Fibroblast of upper back skin (primary cell): ENCODE data around the gene TLL2.

Experiments used
- DNase-seq: peaks from one replicate; pipeline ENCODE4 v3.0.0-alpha.2; 2013

The TLL2 gene

DNA sequence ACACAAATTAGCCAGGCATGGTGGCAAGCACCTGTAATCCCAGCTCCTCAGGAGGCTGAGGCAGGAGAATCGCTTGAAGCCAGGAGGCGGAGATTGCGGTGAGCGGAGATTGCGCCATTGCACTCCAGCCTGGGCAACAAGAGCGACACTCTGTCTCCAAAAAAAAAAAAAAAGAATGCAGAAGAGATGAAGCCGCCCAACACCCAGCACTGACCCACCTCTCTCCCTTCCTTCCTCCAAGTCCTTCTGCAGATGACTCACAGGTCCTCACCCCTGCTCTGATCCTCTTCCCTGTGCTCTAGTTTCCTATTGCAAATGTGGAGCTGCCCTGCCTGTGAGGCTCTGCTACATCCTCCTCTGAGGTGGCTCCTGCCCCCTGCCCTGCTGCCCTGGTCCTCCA, 132.9 kb downstream of the TLL2 start:
- DNase-seq, result peak; percentile 25

DNA sequence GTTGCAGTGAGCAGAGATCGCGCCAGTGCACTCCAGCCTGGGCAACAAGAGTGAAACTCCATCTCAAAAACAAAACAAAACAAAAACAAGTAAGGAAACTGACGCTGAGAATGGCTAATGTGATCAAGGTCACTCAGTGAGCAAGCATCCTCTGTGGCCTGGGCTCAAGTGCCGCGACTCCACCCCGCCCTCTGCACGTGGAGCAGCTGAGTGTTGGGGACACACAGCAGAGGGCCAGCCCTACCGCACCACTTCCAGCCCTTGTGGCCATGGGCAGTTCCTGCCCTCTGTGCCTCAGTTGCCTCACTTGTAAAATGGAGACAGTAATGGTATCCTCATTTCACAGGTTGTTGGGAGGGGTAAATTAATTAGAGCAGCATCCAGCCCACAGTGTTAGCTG, 134.0 kb downstream of the TLL2 start:
- DNase-seq, result no peak

DNA sequence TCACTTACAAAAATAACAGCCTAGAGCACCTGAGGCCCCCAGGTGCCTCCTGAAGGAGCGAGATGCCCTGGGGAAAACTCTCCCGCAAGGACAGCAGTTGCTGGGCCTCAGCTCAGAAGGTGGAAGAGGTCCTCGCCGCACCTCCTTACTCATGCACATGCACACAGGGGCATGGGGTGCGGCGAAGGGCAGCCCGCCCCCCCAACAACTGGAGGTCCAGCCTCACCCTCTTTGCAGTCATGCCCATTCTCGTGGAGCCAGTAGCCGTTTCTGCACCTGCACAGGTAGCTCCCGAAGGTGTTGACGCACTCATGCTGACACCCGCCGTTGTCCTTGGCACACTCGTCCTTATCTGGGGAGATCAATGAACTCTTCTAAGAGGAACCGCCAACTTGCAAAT, 135.0 kb downstream of the TLL2 start:
- DNase-seq, result no peak

DNA sequence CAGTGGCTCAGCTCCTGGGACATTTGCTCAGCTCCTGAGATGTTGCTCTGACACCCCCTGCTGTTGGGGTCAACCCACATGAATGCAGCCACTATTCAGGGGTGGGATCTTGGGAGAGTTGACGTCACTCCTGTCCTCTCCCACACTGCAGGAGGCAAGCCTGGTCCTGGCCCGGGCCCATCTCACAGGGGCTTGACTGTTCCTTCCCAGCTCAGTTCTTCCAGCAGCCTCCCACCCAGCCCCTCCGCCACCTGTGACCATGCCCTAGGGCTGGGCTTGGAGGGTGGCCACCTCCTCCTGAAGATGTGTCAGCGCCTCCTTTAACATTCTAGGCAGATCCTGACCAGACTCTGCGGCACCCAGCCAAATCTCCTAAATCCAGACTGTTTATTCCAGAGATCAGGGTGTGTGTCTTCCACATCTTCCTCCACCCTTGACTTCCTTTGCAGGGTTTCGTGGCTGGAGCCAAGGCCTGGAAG, 135.9 kb downstream of the TLL2 start:
- peak; percentile 63 for DNase-seq

DNA sequence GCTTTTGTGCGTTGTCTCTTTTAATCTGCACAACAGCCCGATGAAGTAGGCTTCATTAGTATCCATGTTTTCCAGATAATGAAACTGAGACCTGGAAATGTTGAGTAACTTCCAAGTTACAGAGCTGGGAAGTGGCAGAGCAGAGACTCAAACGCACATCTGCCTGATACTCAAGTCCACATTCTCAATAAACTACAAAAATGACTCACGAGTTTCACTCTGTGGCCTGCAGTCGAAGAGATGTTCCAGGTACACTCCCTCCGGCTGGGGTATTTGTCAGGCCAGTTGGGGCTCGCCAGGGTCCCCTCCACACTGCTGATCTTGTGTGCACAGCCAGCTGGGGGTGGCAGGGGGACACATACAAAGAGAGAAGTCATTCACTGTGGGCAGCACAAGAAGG, 137.2 kb downstream of the TLL2 start:
- DNase-seq, result no peak

DNA sequence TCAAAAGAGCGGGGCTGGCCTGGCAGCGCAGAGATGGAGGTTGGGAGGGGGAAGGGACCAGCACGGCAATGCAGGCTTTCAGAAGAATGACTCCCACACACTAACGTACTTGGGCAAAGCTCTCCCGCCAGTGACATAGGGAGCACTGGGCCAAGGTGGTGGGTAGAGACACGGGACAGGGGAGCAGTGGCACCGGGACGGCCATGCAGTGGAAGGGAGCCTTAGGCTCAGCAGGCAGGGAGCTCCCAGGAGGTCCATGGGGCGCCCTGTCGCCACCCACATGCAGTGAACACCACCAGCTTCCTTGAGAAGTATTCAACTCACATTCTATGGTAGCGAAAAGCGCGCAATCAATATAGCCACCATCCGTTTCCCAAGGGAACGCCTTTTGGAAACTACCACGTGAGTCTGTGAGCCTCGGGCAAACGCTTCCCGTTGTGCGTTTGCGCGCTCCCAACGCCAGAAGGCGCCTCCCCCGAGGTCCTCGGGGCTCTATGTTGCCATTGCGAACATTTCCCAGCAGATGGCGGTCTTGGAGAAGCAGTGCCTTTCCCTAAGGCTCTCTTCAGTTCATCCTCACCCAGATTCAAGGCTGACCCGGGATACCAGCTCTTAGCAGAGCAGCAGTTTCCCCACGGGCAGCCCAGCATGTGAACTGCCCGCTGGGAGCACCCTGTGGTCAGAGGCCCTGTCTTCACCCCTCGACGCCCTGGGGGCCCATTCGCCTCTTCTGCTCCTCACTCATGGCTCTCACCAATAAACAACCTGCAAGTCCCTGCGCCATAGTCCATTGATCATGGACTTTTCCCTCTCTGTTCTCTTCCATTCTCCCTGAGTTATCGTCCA, 138.5 kb downstream of the TLL2 start:
- peak; percentile 88 for DNase-seq

DNA sequence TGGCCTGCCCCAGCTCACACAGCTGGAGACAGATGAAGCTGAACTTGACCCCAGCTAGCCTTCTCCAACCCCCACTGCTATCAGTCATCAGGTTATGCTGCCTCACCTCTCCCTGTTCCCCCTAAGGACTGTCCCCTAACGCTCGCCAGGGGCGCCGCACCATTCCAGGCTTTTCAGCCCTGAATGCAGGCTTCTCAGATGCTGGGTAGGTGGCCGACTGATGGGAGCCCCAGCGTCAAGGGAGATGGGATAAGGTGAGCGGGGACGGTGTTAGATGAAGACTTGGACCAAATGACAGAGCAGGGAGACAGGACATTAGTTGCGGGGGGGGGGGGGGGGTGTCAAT, 139.1 kb downstream of the TLL2 start:
- DNase-seq, result no peak

DNA sequence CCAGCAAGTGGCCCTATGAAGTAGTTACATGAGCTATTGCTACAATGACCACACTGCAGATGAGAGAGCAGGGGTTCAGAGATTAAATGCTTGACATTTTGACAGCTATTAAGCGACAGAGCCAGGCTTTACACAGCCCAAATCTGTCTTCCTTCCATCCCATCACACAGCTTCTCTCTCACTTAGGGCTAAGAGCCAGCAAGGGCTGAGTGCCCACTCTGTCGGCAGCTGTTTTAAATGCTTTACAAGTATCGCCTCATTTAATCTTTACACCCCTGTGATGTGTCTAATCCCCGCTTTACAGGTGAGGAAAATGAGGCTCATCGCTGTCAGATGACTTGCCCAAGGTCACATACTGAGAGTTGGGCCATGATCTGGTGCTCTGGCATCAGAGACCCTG, 139.7 kb downstream of the TLL2 start:
- DNase-seq, result no peak

DNA sequence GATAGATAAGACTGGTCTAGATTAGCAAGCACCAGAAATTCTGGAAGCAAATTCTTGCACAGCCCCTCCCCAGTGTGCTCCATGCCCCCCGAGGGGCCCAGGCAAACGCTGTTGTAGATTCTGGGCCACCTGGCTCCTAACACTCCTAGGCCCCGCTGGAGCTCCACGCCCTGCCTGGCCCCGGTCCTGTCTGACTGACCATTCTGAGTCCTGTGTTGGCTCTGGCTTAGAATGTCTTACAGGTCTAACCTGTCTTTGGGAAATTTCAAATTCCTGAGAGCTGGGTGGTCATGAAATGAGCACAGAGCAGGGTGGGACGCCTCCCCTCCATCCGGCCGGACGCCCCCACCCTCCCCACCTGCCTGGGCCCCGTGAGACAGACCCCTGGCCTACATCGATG, 142.4 kb downstream of the TLL2 start:
- no peak for DNase-seq

DNA sequence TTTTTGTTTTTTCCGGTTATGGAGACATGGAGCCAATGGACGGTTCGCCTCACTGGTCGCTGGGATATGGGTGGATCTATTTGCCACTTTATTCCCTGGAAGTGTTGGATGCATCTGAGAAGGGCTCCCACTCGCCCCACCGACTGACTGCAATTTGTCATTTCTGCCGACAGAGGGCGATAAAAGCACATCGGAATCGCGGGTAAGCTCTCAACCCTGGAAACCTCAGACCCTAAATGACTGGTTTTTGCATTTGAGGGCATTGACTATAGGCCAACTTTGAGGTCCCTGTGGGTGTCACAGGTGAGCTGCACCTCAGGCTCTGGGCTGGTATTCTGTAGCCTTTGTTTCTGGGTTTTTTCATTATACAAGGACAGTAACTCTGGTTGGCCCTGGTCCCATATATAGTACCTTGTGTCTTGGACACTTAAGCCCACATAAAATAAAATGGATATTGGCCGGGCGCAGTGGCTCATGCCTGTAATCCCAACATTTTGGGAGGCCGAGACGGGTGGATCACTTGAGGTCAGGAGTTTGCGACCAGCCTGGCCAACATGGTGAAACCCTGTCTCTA, 143.1 kb downstream of the TLL2 start:
- DNase-seq, result peak; percentile 55

DNA sequence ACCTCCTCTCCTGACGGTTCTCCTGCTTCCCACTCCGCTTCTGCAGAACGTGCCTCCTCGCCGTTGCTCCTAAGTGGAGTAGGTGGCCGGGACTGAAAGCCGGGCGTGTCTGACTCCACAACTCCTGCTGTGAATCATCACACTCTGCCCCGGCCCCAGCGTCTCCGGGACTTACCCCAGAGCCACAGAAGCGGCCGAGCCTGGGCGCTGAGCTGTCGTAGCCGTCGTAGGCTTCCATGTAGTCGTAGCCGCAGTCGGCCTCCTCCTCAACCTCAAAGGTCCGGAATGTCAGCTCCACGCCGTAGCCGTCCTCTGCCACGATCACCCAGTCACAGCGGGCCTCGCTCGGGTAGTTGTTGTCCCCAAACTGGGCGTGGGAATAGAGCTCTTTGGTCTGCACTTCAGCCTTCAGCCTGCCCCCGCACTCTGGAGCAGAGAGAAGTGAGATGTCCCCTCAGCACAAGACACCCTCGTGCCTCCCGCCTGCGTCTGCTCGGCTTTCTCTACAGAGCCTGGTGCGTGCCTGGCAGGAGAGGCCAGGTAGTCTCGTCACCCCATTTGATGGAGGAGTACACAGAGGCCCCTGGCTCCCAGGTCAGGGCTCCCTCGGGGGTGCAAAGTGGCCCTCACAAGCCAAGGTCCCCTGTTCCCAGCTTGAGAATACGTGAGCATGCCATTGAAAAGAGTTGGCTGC, 143.7 kb downstream of the TLL2 start:
- DNase-seq, result no peak

DNA sequence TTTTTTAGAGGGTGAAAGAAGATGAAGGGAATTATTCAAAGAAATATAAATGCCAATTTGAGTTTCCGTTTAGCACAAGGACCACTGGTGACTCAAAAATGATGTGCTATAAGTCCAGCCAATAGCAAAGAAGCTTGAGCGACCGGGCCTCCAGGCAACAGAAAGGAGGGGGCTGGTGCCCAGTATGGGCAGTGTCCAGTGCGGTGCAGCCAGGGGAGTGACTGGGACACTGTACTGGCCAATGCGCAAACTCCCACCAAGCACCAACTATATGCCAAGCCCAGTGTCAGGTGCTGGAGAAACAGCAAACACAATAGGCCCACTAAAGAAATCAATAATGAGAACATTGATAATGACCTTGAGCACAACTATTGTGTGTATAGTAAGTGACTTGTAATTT, 144.8 kb downstream of the TLL2 start:
- no peak for DNase-seq

DNA sequence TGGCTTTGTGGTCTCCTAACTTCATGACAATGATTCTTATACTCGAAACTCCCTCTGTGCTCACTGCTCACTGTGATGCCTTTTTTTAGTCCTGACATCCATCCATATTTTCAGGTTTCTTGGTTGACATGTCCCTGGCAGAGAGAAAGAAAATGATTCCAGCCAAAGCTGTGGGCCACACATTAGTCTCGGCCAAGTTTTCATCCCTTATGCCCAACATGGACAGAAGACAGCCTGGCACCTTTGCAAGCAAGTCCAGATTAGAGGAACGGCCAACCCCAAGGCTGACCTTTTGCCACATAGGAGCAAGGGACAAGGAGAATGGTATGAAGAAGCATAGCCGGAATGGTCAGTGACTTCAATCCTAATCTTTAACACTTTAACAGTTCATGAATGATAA, 146.3 kb downstream of the TLL2 start:
- no peak for DNase-seq

DNA sequence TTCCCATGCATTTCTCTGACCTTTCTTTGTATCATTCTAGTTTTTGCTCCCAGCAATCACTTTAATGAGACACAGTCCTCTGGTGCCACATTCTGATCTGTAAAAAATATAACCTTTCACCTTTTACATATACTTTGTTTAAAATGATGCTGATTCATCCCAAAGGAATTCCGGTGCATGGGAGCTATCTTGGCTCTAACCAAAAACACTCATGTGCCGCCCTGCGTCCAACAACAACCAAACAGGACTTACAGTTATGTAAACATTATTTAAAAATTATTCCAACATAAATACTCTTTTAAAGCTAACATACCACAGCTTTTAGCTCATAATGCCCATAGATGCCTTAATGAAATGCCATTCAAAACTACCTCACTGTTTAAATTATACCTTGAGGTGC, 147.2 kb downstream of the TLL2 start:
- DNase-seq, result peak; percentile 18

DNA sequence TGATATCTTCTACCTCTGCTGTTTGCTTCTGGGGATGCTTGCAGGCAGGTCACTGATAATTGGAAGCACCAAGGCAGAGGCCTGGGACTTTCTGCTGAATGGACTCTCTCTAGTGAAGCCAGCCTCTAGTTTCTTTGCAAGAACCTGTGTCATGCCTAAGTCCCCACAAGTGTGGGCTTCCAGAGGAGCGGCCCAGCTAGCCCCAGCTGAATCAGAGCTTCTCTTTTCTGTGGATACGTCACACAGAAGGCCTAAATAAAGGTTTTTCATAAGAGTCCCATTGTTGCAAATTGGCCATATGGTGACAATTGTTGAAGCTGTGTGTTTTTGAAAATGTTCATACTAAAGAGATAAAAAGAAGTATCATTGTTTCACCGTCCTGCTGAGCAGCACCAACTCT, 148.2 kb downstream of the TLL2 start:
- no peak for DNase-seq

DNA sequence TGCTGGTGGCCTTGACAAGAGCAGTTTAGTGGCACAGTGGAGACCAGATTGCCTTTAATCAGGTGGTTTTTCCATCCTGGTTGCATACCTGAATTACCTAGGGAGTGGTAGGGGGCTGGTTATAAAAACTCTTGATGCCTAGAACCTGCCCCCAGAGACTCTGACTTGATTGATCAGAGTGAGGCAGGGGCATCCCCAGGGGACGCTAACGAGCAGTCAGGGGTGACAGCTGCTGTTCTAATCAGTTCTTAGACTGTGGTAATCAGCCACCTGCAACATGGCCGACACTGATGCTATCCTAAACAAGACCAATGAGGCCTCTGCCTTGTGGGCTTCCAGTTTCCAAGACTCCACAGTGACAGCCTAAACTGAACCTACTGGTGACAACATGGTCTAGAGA, 153.0 kb downstream of the TLL2 start:
- no peak for DNase-seq

DNA sequence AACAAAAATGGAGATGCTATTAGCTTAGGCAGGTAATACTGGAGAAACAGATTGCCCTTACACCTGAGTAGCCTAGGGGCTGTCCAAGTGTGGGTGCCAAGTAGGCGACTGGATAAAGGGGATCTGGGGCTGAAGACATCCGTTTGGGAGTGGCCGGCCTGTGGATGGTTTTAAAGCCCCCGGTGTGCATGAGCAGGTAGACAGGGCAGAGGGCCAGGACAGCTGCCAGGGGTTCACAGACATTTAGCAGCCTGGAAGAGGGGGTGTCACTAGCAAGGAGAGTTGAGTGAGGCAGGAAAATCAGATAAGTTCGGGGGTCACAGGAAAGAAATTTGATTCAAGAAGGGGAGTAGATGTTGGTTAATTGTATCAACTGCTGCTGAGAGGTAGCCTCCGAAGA, 153.4 kb downstream of the TLL2 start:
- no peak for DNase-seq

DNA sequence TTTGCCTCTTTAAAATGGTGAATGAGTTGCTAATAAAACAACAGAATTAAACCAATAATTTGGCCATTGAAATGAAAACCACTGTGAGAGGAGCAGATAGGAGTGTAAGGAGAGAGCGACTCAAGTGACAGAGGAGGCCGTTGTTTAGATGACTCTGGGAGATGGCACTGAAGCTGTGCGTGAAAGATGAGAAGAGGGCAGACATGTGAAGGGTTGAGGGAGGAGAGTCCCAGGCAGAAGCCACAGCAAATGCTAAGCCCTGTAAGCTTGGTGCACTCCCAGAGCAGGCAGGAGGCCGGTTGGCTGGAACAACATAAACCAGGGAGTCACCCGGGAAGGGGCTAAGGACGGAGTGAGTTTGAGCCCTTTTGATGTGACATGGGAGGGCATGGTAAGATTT, 154.1 kb downstream of the TLL2 start:
- no peak for DNase-seq

DNA sequence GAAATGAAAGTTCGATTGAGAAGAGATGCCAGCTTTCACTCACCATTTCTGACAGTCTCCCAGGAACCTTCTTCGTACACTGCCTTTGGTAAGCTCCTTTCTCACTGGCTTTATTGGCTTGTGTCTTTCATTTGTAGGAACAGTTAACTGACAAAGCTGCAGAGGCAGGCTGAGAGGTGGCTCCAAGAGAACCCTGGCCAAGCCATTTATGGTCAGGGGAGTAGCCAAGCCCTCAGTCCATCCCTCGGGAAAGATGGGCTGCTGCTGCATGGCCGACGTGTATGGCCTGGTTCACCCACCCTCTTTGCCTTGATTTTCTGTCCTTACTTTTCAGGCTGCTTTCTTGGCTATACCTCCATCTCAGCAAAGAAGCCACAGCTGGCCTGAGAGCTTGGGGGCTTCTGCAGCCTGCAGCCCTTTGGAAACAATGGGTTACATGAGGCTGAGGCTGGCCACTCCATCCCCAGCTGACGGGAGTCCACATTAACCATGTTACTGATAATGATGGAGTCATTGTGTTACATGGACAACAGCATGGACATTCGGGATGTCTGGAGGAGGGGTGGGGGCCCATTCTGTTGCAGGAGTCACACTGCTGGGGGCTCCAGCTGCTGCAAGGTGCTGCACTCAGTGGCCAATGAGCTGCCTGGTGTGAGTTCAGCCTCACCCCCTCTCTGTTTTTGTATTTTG, 154.7 kb downstream of the TLL2 start, which contains the start of gene OPALIN:
TSS of gene OPALIN (minus strand) at position 152 of the 690 bp plus-strand sequence. CDS start at position 46, 106 bp downstream.
- DNase-seq, result no peak

DNA sequence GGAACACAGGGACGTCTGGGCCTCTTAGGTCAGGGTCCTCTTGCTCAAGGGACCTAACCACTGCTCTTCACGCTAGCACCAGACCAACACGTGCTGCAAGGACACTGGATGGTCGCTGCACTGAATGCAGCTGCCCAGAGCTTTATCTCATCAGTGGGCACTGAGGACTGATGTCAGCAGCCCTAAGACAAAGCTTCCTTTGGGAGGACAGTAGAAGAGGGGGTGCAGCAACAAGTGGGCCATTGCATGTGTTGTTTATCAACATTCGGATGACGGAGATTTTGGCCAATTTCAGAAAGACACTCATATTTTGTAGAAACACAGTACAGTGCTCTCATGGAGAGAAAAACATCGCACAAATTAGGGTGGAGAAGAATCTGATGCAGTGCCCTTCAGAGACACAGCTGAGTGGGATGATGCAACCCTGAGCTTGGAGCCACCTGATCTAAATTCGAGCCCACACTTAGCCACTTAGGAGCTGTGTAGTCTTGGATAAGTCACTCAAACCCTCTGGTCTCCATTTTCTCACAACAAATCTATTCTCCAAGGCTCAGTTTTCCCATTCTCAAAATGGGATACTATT, 156.6 kb downstream of the TLL2 start:
- no peak for DNase-seq

DNA sequence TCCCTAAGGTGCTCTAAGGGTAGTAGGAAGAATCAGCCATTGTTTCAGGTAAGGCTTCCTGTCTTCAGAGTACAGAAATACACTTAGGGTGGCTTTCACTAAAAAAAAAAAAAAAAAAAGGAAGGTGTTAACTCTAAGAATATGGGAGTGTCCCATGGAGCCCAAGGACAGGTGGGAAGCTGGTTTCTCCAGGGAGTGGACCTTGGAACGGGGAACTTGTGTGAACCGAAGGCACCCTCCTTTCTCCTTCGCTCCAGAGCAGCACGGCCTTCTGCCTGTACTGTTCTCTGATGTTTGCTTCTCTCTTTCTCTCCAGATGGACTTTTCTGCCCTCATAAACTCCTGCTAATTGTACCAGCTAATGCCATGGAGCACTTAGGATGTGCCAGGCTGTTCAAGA, 161.1 kb downstream of the TLL2 start:
- DNase-seq, result no peak

DNA sequence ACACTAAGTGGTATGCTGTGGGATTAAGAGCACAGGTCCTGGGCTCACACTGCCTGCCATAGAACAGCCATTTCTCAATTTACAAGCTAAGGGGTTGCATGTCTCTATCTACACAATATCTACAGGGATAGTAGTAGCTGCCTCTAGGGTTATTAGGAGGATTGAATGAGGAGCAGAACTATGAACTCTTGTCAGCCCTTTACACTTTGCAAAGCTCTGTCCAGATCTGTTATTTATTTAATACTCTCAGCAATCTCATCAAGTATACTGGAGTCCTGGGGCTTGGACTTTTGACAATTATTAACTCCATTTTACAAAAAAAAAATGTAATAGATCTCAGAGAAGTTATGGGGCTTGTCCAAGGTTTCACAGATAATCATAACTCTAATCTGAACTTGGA, 161.7 kb downstream of the TLL2 start:
- DNase-seq, result no peak

DNA sequence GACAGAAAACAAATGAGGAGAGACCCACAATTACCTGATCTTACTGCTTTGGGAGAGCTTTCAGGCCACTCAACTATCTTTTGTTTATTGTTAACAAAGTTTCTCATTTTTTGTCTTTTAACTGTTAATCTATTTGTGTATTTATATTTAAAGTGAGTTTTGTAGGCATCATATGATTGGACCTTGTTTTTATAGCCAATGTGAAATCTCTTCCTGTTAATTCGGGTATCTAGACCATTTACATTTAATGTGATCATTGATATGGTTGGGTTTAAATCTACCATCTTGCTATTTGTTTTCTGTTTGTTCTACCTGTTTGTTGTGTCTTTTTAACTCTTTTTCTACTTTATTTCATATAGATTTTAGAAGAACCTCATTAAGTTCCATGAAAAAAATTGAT, 167.4 kb downstream of the TLL2 start:
- DNase-seq, result no peak
